D341Med (cell line): Measurements from ENCODE around the gene LCLAT1.
"Not testable (repeated sequence)": the region's sequence is repeated elsewhere in the genome, so short reads cannot be mapped to it uniquely, and the experiment has no call there.

Experiments
- DNase-seq: peaks from one replicate; pipeline ENCODE4 v3.0.0; 2012; ENCODE audit warnings: low spot score

The LCLAT1 gene

GRCh38 chr2:30454571-30454970, 7.5 kb downstream of the LCLAT1 start:
- DNase-seq: no peak

DNA sequence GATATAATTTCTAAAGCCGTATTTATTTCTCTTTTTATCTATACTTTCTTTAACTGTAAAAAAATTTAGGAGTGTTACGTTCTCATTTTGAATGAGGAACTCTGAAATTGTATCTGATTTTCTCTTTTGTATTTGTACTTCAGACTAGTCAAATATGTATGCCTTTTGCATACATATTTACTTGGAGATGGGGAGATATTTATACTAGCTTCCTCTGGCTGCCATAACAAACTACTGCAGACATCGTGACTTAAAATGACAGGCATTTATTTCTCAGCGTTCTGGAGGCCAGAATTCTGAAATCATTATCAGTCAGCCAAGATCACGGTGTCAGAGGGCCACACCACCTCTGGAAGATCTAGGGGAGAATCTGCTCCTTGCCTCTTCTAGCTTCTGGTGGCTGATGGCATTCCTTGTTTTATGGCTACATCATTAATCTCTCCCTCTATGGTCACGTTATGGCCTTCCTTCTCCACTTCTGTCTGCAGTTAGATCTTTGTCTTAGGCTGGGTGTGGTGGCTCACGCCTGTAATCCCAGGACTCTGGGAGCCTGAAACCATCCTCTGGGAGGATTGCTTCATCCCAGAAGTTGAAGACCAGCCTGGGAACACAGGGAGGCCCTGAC, 8.2 kb downstream of the LCLAT1 start:
- DNase-seq: no peak

DNA sequence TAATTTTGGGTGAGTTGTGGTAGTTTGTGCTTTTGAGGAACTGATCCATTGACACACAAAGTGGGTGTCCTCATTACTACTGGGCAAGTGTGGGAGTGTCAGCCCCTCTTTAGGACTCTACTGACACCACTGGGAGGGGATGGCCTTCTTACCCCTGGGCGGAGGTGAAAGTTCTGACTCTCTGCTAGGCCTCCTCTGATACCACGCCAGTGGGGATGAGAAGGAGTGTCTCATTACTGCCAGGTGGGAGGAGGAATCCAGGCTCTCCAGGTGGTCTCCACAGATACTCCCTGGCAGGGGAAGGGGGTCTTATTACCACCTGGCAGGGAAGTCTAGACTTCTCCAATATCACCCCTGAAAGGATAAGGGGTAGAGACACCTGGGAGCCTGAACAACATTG, 9.1 kb downstream of the LCLAT1 start:
- no peak for DNase-seq

GRCh38 chr2:30456579-30456978, 9.5 kb downstream of the LCLAT1 start:
- no peak for DNase-seq

GRCh38 chr2:30457296-30457695, 10.2 kb downstream of the LCLAT1 start:
- DNase-seq: no peak

GRCh38 chr2:30459140-30459539, 12.1 kb downstream of the LCLAT1 start:
- no peak for DNase-seq

DNA sequence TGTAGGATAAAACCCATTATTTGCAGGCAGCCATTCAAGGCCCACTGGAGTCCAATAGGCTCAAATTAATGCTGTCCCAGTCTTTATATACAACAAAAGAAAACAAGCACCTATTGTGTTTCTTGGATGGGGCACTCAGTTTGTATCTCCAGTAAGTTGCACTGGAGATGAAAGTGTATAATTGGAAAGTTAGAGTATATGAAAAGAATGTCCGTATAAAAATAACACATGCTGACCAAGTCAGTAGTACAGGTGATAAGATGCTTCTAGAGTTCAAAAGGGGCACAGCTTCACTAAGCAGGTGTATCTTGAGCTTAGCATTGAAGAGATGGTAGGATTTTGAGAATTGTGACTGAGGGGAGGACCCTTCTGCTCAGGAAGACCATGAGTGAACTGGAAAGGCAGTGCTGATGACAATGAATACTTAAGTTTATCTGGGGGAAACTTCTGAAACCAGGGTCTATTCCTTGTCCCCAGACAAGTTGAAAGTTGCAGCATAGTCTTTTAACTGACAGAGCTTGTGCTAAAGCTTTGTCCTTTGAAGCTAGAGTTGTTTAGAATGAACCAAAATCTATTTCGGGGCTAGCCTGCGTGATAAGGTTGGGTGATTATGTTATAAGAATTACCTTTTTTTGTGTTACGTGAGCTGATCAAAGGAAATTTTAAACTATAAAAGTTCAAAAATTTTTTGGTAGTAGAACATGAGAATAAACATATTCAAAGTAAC, 15.2 kb downstream of the LCLAT1 start:
- DNase-seq: no peak

DNA sequence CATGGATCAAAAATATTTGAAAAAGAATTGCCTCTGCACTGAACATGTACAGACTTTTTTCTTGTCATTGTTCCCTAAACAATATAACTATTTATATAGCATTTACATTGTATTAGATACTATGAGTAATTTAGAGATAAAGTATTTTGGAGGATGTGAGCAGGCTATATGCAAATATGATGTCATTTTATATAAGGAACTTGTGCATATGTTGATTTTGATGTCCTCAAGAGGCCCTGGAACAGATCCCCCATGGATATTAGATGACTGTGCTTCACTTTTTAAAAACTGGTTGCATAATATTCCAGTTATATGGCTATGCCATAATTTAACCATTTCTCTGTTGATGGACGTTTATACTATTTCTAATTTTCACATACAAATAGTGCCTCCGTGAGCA, 16.5 kb downstream of the LCLAT1 start:
- DNase-seq: no peak

DNA sequence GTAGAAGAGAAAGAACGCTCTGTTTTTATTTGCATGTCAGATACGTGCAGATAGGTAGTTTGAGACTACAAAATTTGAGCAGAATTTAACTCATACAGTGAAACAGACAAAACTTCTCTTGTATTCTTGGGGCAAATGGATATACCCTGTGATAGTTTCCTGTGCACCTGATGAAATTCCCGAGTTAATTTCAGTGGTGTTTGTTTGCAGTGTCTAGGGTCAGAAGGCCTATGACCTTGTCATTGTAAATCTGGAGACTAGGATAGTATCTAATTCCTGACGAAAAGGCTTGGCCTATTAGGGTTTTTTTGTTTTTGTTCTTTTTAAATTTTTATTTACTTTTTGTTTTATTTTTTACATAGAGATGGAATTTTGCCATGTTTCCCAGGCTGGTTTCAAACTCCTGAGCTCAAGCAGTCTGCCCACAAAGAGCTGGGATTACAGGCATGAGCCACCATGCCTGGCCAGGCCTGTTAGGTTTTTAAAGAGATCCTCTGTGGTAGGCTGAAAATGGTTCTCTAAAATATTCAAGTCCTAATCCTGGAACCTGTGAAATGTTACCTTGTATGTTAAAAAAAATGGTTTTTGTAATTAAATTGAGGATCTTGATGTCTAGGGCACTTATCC, 17.6 kb downstream of the LCLAT1 start:
- no peak for DNase-seq

DNA sequence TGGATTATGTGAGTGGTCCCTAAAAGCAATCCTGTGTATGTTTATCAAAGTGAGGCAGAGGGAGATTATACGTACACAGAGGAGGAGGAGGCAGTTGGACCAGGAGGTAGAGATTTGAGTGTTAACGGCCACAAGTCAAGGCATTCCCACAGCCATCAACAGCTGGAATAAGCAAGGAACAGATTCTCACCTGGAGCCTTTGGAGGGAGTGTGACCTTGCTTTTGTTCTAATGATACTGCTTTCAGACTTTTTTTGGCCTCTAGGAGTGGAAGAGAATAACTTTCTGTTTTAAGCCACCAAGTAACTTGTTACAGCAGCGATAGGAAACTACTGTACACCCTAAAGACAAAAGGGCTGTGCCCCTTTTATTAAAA, 18.1 kb downstream of the LCLAT1 start:
- DNase-seq: peak; percentile 42

- DNase-seq: no peak
These were observed 19.2 kb downstream of the LCLAT1 start for GRCh38 chr2:30466216-30466615.

DNA sequence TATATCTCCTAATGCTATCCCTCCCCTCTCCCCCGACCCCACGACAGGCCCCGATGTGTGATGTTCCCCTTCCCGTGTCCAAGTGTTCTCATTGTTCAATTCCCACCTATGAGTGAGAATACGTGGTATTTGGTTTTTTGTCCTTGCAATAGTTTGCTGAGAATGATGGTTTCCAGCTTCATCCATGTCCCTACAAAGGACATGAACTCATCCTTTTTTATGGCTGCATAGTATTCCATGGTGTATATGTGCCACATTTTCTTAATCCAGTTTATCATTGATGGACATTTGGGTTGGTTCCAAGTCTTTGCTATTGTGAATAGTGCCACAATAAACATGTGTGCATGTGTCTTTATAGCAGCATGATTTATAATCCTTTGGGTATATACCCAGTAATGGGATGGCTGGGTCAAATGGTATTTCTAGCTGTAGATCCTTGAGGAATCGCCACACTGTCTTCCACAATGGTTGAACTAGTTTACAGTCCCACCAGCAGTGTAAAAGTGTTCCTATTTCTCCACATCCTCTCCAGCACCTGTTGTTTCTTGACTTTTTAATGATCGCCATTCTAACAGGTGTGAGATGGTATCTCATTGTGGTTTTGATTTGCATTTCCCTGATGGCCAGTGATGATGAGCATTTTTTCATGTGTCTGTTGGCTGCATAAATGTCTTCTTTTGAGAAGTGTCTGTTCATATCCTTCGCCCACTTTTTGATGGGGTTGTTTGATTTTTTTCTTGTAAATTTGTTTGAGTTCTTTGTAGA, 20.2 kb downstream of the LCLAT1 start:
- not testable (repeated sequence) for DNase-seq

DNA sequence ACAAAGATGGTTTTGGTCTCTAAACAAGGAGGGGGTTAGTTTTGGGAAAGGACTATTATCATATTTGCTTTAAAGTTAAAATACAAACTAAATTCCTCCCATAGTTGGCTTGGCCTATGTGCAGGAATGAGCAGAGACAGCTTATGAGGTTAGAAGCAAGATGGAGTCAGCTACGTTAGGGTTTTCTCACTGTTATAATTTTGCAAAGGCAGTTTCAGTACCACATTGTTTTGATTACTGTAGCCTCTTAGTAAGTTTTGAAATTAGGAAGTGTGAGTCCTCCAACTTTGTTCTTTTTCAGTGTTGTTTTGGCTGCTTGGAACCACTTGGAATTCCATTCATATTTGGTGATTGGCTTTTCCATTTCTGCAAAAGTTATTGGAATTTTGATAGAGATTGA, 23.4 kb downstream of the LCLAT1 start:
- DNase-seq: no peak

- no peak for DNase-seq
These were observed 25.3 kb downstream of the LCLAT1 start for GRCh38 chr2:30472326-30472725.

GRCh38 chr2:30475542-30475941, 28.5 kb downstream of the LCLAT1 start:
- no peak for DNase-seq

DNA sequence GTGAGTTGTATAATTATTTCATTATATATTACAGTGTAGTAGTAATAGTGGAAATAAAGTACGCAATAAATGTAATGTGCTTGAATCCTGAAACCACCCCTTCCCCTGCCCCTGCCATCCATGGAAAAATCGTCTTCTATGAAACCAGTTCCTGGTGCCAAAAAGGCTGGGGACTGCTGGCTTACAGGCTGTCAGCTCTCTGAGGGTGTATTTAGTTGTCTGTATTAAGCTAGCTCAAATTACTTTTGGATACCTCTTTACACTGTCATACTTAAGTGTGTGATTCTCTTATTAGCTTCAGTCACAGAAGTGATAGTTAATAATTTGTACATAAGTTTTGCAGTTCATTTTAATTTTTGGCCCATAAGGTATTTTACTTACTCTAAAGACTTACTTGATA, 29.6 kb downstream of the LCLAT1 start:
- no peak for DNase-seq

DNA sequence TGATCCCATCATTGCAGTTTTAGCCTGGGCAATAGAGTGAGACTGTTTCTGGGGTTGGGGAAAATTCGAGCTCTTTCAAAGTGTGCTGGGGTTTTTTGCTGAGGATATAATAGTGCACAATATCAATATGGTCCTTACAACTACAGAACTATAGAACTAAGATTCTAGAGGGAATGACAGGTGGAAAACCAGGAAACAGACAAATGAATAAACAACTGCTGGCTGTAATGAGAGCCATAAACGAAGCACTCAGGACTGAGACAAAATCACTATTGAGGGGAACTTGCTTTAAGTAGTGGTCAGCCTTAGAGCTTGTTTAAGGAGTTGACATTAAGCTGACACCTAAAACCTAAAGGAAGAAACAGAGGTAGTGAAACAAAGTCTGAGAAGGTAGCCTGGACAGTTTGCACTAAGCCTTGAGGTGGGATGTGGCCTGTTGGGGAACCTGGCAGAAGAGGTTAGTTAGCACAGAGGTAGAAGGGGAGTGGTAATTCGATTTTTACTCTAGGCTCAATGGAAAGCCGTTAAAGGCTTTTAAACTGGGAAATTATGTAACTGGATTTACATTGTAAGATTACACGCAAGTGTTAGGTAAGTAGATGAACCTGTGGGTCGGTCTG, 33.8 kb downstream of the LCLAT1 start:
- no peak for DNase-seq

DNA sequence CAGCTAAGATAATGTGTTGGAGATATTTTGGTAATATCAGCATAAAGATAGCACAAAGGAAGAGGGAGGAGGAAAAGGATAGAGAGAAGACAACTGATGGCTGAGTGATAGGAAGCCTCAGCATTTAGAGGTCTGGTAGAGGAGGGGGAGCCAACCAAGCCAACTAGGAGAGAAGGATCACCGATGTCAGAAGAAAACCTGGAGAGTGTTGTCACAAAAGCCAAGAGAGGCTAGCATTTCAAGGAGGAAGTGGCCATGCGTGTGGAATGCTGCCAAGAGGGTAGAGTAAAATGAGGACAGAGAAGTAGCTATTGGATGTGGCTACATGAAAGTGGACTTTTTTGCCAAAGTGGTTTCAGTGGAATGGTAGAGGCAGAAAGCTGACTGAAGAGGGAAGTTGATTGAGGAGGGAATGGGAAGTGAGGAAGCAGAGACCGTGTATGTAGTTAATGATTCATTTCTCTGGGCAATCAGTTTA, 34.3 kb downstream of the LCLAT1 start:
- no peak for DNase-seq

DNA sequence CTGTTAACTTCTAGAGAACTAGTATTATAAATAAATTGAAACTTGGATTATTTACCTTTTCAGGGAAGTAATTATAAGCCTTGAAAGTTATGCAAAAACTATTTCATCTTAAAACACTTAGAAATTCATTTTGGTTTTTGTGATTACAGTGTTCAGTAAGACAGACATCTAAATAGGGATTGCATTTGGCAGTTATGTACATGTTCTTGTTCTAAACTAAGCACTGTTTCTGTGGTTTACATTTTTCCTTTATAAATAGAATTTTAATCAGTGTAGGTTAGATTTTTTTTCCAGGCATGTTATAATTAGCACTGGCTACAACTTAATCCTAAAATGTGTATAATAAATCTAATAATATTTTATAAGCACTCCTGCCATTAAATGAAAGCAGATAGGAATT, 35.0 kb downstream of the LCLAT1 start:
- no peak for DNase-seq

- DNase-seq: no peak
These were observed 37.1 kb downstream of the LCLAT1 start for GRCh38 chr2:30484145-30484544.

- no peak for DNase-seq
These were observed 37.9 kb downstream of the LCLAT1 start for GRCh38 chr2:30484995-30485394.

- DNase-seq: no peak
These were observed 39.6 kb downstream of the LCLAT1 start for GRCh38 chr2:30486655-30487054.
